Hematopoietic multipotent progenitor cell treated with erythropoietin and hydrocortisone succinate and interleukin-3 and kit ligand, for 6 days (in vitro differentiated cells): ENCODE data around the gene MED10.

Source experiments
- DNase-seq: peaks from one replicate; pipeline ENCODE4 v3.0.0-alpha.2; 2015

The MED10 gene

DNA sequence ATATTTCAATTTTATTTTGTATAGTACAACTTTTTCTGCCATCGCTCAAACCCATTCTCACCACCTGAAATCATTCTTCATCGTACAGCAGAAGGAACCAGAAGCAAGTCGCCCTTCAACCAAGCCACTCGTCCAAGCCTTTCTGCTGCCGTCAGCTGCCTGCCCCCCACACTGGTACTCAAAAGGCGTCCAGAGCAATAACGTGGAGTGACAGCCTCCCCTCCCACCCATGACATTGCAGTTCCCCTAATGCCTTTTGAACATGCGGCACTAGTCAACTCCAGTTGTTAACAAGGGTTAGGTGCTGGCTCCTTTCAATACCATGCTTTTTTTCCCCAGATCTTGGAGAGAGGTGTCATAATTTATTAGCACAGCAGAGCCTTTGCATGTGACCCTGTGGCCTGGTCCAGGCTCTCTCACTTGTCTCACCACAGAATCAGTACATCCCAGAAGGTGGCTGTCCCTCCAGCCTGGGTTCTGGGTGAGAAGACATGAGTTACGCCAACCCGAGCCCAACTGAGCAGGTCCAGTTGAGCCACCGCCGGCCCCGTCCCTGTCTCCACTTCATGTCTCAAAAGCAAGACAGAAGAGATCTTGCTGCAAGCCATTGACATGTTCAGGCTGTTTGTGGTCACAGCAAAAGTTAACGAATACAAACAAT, 20.4 kb upstream of the MED10 start:
- no peak for DNase-seq

DNA sequence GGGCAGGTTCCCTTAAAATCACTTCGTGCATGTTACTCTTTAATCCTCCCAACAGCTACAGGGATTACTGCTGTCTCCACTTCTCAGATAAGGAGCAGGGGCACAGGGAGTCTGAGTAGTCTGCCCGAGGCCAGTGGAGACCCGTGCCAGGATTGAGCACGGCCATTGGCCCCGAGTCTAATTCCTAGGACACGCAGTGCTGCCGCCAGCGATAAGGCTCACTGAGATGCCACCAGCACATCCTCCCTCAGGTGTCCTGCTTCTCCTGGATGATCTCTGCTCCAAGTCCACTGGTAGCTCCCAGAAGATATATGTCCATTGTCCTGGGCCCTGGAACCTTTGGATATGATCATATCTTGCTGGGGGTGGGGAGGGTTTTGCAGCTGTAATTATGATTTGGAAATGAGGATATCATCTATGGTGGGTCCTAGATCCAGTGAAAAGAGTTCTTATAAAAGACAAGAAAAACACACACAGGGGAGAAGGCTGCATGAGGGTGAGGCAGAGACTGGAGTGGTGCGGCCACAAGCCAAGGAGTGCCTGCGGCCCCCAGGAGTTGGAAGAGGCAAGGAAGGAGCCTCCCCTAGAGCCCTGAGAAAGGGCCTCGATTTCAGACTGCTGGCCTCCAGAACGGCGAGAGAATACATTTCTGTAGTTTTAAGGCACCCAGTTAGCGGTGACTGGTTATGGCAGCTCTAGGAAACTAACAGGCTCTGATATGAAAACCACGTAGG, 19.4 kb upstream of the MED10 start:
- DNase-seq = no peak

DNA sequence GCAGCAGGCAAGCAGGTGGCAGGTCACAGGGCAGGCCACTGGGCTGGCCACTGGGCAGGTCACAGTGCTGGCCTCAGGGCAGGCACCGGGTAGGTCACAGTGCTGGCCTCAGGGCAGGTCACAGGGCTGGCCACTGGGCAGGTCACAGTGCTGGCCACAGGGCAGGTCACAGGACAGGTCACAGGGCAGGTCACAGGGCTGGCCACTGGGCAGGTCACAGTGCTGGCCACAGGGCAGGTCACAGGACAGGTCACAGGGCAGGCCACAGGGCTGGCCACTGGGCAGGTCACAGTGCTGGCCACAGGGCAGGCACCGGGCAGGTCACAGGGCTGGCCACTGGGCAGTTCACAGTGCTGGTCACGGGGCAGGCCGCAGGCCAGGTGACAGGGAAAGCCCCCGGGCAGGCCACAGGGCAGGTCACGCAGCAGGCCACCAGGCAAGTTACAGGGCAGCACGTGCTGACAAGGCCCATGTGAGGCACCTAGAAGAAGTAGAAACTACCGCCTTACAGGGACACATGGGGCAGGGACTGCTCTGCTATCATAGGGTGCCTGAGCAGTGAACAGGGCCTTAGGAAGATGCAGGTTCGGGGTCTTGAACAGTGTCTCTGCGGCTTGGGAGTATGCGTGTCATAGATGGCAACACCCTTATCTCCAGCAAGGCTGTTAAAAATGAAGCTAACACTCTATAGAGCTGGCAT, 18.6 kb upstream of the MED10 start:
- no peak for DNase-seq

DNA sequence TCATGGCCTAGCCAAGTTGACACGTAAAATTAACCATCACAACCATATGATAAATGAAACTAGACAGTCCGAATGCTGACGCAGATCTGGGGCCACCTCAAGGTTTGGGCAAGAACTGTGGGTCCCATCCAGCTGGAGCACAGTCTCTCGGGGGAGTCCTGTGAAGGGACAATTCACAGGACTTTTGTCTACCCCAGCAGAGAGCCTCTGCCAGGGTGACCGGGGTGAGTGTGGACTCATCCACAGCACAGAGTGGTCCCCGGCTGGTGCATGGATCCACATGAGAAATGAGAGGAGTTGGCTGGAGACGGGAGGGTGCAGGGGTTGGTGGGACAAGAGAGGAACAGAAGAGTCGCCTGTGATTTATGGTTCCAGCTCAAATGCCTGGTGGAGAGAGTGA, 17.7 kb upstream of the MED10 start:
- DNase-seq = no peak

DNA sequence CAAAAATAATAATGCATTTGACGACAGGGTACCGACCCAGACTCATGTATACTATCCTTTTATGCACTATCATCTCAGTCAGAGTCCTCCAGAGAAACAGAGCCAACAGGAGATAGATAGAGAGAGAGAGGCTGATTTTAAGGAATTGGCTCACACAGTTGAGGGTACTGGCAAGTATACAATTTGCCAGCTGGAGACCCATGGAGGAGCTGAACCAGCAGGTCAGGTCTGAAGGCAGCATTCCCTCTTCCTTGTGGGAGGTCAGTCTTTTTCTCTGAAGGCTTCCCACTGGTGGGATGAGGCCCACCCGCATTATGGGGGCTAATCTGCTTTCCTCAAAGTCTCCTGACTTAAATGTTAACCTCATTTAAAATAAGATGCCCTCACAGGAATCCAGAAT, 17.3 kb upstream of the MED10 start:
- DNase-seq = no peak

DNA sequence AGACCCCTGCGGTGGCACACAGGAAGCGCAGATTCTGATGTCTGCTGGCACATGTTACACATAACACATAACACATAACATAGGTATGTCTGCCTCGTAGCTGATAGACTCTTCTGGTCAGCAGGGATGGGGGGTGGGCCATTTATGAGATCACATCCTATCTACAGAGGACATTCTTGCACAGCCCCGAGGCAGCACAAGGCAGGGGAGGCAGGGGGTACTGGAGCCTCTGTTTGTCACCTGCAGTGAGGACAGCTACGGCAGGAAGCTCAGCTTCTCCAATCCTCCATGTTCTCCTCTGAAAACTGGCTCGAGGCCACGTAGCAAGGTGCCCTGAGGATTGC, 16.7 kb upstream of the MED10 start:
- DNase-seq = no peak

DNA sequence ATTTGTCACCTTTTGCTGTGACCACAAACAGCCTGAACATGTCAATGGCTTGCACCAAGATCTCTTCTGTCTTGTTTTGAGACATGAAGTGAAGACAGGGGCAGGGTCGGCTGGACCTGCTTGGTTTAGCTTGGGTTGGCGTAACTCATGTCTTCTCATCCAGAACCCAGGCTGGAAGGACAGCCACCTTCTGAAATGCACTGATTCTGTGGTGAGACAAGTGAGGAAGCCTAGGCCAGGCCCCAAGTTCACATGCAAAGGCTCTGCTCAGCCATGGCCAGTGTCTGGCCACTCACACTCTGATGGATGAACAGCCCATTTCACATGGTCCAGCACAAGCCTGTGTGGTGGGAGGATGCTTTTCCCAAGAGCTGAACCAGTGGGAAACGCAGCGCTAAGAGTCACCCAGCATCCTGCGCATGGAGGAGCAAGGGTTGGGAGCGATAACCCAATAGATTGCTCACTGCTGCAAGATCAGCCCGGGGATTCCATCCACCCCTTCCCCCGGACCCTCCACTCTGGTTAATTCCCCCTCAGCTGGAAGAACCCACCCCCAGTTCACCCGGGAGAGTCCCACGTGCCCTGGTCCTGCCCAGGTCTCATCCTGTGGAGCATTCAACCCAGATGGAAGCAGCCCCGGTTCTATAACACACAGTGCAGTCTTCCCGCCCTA, 16.2 kb upstream of the MED10 start:
- DNase-seq = no peak

DNA sequence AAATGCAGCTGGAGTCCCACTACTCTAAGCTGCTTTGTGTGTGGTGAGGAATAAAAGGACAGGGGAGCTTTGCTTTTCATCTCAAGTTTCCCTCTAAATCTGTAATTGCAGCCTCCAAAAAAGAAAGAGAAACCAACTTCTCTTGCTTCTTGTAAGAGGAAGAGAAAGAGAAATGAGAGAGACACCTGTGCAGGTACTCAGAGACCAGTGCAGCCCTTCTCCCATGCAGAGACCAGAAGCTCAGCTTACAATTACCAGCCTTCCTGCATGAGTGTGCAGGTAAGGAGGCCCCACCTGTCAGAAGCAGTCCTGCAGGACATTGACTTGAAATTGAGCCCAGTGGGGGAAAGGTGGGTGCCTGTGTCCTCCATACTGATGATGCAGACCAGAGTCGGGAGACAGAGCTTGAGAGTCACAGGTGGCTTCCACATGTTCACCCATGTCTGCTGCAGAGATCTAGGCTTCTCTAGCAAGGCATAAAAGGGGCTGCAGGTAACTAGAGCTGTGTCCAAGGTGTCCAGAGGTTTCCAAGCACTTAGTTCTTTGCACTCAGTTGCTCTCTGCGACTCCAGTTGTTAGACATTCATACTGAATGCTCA, 15.3 kb upstream of the MED10 start:
- DNase-seq = no peak

DNA sequence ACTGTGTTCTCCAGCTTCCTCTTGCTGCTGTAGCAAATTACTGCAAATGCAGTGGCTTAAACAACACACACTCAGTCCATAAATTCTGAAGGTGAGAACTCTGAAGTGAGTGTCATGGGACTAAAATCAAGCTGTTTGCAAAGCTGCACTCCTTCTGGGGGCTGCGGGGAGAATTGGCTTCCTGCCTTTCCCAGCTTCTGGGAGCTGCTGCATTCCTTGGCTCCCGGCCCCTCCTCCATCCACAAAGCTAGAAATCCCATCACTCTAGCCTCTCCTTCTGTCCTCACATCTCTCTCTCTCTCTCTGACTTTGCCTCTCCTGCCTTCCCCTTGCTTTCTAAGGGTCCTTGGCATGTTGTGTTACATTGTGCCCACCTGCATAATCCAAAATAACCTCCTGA, 14.2 kb upstream of the MED10 start:
- DNase-seq = no peak

DNA sequence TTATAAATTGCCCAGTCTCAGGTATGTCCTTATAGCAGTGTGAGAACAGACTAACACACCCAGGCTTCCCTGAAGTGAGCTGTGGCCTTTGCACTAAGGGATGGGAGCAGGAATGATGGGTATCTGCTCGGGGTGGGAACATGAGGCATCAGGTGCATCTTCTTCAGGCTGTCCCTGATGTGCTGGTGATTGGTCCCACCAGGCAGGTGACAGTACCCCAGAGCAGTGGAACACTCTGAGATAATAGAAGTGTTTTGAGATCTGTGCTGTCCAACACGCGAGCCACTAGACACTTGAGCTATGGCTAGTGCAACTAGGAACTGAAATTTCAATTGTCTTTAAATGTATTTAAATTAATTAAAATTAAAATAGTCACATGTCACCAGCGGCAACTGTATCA, 12.8 kb upstream of the MED10 start:
- DNase-seq = no peak

DNA sequence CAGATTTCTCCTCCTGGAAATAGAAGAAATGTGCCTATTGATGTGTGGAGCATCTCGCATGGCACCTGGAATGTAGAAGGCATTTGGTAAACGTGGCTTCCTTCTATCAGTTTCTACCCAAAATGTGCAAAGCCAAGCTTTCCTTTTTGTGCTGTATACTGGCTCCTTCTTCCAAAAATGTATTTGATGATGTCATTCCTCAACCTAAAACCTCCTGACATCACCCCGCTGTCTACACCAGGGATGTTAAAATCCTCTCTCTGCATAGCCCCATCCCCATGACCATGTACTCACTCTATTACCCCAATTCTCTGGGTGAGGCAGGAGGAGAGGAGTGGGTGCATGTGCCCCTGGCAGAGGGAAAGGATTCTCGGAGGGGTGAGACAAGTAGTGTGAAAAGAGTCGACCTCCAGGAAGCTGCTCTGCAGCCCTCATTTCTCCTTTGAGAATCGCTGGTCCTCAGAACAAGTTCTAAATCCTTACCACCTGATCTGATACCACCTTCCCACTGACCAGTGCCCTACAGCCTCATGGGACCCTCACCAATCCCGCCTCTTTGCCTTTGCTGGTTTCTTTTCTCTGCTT, 11.7 kb upstream of the MED10 start:
- DNase-seq = no peak

DNA sequence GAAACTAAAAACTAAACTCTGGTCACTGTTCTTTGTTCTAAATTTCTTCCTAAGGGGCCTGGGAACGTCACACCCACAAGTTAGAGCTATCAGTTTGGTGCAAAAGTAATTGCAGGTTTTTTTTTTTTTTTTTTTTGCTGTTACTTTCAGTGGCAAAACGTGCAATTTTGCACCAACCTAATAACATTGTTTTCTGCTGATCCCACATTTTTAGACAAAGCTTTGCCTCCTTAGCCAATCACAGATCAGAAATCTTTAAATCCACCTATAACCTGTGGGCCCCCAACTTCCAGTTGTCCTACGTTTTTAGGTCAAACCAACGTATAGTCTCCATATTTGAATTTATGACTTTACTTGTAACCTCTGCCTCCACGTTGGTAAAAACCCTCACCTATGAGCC, 11.1 kb upstream of the MED10 start:
- no peak for DNase-seq

DNA sequence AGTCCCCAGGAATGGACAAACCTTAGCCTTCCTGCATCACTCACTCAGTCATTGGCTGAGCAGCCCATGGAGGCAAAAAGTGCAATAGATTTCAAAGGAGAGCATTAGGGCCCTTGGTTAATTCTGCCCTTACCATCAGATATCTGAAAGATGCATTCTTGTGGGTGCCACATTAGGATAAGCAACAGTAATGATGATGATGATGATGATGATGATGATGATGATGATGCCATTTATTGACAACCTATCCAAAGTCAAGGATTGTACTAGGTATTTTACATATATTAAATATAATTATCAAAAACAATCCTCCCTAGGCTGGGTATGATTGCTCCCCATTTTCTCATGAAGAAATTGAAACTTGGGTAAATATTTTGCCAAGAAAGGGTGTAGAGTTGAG, 9.6 kb upstream of the MED10 start:
- DNase-seq = no peak

DNA sequence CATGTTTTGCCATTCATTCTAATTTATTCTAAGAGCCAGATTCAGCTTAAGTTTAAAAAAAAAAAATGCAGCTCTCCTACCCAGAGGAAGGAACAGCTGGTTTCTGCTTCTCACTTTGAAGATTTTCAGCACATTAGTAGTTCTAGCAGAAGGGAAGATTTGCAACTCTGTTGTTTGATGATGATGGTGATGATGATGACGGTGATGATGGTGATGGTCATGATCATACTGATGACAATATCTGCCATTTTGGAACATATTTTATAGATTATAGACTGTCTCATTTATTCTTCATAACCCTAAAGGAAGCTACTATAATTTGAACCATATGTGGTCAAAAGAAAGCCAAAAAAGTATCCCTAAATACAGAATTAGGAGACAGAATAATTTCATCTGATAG, 7.9 kb upstream of the MED10 start:
- no peak for DNase-seq

DNA sequence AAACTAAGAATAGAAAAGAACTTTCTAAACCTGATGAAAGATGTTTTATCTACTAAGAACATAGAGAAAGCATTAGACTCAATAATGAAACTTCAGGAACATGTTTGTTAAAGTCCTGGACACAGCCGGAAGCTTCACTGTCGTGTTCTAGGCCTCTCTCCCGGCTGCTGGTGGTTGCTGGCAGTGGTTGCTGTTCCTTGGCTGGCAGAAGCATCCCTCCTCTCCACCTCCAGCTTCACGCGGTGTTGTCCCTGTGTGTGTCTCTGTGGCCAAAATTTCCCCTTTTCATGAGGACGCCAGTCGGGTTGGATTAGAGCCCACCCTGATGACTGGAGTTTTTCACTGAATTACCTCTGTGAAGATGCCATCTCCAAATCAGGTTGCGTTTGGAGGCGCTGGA, 6.5 kb upstream of the MED10 start:
- DNase-seq = no peak

DNA sequence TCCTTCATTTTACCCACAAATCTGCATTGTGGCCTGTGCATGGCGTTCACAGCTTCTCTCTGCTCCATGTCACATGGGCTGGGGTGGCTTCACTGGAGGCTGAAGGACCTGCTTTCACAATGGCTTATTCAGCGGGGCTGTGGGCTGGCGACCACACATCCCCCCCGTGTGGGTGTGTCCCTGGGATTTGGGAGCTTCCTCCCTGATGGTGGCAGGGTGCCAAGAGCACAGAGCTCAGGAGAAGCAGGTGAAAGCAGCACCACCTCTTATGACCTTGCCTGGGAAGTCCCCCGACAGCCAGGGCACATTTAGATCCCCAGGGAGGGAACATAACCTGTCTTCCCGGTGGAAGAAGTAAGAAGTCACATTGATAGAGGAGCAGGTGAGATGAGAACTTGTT, 5.0 kb upstream of the MED10 start:
- no peak for DNase-seq

DNA sequence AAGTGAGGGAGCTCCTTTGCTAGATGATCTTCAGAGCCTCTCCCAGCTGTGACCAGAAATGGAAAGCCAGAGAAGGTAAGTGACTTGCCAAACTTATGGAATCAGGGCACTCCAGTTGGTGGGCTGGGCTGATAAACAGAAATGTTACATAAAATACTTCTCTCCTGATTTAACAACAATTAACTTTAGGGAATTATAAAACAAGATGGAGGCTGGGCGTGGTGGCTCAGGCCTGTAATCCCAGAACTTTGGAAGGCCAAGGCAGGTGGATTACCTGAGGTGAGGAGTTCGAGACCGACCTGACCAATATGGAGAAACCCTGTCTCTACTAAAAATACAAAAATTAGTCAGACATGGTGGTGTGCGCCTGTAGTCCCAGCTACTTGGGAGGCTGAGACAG, 899 bp upstream of the MED10 start:
- no peak for DNase-seq

DNA sequence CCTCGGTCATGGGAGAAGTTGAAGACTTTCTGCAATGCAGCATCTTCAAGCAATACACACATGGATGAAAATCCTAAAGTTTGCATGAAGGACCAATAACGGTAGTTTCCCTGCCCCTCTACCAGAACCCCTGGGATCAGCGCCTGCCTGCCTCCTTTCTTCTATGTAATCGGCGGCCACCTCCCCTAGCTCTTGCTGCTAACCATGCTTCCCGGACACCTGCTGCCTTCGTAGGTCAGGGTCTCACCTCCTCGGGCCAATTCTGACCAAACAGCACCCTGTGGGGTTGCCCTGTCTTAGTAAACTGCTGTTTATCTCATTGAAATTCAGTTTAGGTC, 388 bp upstream of the MED10 start:
- no peak for DNase-seq

DNA sequence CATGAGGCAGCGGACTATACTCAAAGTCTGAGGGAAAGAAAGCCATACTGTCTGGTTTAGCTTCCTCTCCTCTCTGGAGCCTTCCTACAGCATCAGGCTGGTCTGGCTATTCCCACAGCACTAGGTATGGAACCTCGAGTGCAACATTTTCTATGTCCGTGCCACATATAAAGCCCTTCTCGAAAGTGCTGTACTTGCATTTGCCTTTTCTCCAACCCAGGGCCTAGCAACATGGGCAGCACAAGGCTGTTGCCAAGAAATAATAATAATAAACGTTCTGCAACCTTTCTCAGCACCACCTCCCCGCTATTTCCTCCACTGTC, 804 bp downstream of the MED10 start:
- DNase-seq = no peak

DNA sequence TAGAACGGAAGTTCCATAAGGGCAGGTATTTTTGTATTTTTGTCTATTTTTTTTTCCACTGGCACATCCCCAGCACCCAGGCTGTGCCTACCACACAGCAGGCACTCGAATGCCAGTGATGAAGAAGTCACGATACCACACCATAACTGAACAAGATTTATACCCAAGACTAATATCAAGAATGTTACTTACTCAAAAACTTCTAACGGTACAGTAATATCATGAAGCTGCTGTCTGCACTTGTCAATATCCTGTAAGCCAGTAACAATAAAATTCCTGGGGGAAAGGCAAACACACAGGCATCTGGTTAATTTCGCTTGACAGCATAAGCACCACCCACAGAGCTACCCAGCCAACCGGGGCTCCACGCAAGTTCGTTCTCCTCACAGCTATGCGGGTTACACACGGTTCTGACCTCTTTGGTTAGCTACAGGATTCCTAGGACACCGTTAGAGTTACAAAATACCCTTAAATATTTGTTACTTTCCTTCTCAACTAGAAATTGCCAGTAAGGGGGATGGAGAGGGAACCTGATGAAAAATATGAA, 1.3 kb downstream of the MED10 start:
- DNase-seq = no peak

DNA sequence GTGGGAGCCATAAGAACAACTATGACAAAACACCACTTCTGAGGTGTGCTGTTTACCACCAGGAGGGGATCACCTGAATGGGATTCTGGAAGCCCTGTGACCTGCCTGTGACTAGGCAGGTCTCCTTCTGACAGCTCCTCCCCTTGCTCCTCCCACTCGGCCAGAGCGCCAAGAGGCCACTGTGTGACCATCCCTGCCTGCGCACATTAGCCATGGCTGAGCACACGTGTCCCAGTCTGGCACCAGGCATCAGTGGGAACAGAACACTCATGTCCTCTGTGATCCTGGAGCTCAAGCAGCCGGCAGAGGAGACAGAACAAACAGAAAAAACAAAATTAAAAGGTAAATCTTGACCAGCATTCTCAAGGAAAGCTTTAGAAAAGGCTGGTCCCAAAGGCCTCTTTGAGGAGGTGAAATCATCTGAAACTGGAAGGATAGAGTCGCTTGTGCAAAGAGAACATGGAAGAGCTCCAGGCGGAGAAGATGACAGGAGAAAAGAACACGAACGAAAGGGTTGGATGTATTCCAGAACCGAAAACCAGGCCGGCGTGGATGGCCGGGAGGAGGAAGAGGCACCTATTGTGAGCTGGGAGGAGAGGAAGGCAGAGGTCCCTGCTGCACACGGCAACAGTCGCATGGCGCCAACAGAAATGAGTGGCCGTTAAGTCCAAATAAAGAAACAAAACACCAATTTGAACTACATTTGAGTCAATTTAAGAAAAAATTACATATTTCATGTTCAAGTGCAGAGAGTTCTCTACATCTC, 5.1 kb downstream of the MED10 start:
- no peak for DNase-seq
